K562 (cell line): ENCODE data around the gene GPR183.

Experiments
- CBX3 ChIP-seq, 2 experiments: IDR thresholded peaks; 1 replicate in 1 of 2; 2 replicates in 1 of 2; pipeline ENCODE4 v1.6.1; 2012; ENCODE audit warnings: inconsistent platforms in 2 of 2, low read length in 2 of 2, borderline replicate concordance in 1 of 2, control low read depth in 1 of 2
- NFXL1 ChIP-seq: fragments of 450-650 bp; formaldehyde crosslinking; IDR thresholded peaks from 2 replicates; pipeline ENCODE4 v1.4.0; 2021; ENCODE audit warnings: mild to moderate bottlenecking
- YY1 ChIP-seq, 3 experiments: IDR thresholded peaks; 2 replicates each; pipeline ENCODE4 v1.6.1; 2011; ENCODE audit warnings: low read length in 2 of 3, mild to moderate bottlenecking in 2 of 3, moderate library complexity in 2 of 3, borderline replicate concordance in 1 of 3, control low read depth in 1 of 3, low read depth in 1 of 3; ENCODE audit not compliant: insufficient read depth in 3 of 3, insufficient replicate concordance in 2 of 3, control insufficient read depth in 1 of 3, insufficient read length in 1 of 3; ENCODE audit errors: extremely low read depth in 1 of 3
- ZNF143 ChIP-seq: sonication (generic); formaldehyde crosslinking; IDR thresholded peaks from 2 replicates; pipeline ENCODE4 v1.9.0; 2022; ENCODE audit warnings: mild to moderate bottlenecking, missing genetic modification reagents
- TF ChIP-seq, protein P1 (sequence below): fragments of 450-650 bp; formaldehyde crosslinking; IDR thresholded peaks from 2 replicates; pipeline ENCODE4 v1.4.0; 2020; ENCODE audit warnings: mild to moderate bottlenecking, mixed read lengths
- TF ChIP-seq, protein P2 (sequence below): fragments of 450-650 bp; IDR thresholded peaks from 2 replicates; pipeline ENCODE4 v1.6.1; 2017; ENCODE audit warnings: antibody characterized with exemption, mild to moderate bottlenecking

DNA sequence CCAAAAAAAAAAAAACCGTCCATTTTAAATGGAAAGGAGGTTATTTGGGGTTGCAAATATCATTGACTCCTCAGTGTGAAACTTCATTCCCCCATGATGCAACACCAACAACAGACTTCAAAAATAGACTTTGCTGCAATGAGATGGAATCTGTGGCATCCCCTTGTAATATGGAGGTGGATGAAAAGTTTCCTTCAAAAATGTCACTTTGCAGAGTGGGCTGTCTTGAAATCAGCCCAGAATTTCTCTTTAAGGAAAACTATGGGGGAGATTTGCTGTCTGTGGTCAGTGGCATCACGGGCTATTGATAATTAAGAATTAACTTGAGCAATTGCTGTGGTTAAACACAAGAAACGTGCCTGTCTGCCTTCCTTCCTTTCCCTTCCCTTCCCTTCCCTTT lies 50.5 kb downstream of the GPR183 start:
- TF ChIP-seq, protein P1, sequence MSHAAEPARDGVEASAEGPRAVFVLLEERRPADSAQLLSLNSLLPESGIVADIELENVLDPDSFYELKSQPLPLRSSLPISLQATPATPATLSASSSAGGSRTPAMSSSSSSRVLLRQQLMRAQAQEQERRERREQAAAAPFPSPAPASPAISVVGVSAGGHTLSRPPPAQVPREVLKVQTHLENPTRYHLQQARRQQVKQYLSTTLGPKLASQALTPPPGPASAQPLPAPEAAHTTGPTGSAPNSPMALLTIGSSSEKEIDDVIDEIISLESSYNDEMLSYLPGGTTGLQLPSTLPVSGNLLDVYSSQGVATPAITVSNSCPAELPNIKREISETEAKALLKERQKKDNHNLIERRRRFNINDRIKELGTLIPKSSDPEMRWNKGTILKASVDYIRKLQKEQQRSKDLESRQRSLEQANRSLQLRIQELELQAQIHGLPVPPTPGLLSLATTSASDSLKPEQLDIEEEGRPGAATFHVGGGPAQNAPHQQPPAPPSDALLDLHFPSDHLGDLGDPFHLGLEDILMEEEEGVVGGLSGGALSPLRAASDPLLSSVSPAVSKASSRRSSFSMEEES: no peak
- TF ChIP-seq NFXL1 (CRISPR knock-in tag) (no peak), ZNF143 (CRISPR knock-in tag) (no peak), YY1 (IDR thresholded peaks at IDR 0.05; ENCODE audit: borderline replicate concordance in 1 of 3, control insufficient read depth in 1 of 3, extremely low read depth in 1 of 3, insufficient read depth in 3 of 3, insufficient read length in 1 of 3, insufficient replicate concordance in 2 of 3, low read depth in 1 of 3, low read length in 2 of 3) (no peak), CBX3 (IDR thresholded peaks at IDR 0.05; ENCODE audit: borderline replicate concordance in 1 of 2, low read length in 2 of 2) (no peak)
- TF ChIP-seq, protein P2, sequence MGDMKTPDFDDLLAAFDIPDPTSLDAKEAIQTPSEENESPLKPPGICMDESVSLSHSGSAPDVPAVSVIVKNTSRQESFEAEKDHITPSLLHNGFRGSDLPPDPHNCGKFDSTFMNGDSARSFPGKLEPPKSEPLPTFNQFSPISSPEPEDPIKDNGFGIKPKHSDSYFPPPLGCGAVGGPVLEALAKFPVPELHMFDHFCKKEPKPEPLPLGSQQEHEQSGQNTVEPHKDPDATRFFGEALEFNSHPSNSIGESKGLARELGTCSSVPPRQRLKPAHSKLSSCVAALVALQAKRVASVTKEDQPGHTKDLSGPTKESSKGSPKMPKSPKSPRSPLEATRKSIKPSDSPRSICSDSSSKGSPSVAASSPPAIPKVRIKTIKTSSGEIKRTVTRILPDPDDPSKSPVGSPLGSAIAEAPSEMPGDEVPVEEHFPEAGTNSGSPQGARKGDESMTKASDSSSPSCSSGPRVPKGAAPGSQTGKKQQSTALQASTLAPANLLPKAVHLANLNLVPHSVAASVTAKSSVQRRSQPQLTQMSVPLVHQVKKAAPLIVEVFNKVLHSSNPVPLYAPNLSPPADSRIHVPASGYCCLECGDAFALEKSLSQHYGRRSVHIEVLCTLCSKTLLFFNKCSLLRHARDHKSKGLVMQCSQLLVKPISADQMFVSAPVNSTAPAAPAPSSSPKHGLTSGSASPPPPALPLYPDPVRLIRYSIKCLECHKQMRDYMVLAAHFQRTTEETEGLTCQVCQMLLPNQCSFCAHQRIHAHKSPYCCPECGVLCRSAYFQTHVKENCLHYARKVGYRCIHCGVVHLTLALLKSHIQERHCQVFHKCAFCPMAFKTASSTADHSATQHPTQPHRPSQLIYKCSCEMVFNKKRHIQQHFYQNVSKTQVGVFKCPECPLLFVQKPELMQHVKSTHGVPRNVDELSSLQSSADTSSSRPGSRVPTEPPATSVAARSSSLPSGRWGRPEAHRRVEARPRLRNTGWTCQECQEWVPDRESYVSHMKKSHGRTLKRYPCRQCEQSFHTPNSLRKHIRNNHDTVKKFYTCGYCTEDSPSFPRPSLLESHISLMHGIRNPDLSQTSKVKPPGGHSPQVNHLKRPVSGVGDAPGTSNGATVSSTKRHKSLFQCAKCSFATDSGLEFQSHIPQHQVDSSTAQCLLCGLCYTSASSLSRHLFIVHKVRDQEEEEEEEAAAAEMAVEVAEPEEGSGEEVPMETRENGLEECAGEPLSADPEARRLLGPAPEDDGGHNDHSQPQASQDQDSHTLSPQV: no peak
